Thyroid gland (tissue), 4 donors: Measurements from ENCODE around the gene ROBO2. TPM values are rescaled to one million over a fixed set of nuclear protein-coding genes. Genes with fewer than 3 reads are reported as not detected.

ENCODE experiments used
- DNase-seq, 2 donors: peaks; one replicate each; pipeline ENCODE4 v3.0.0-alpha.2; 2019
- H3K27ac ChIP-seq, 3 donors: fragments of 200-600 bp; sonication (generic); 1 replicate in 2 of 3; 2 replicates in 1 of 3; pipeline ENCODE4 v1.5.1; 2016 to 2019; ENCODE audit warnings: mild to moderate bottlenecking in 1 of 3, moderate library complexity in 1 of 3
- H3K27me3 ChIP-seq: fragments of 200-600 bp; sonication (generic); one replicate; pipeline ENCODE4 v1.5.1; 2019
- H3K36me3 ChIP-seq, 2 donors: fragments of 200-600 bp; sonication (generic); one replicate each; pipeline ENCODE4 v1.5.1; 2016 to 2019
- H3K4me1 ChIP-seq, 2 donors: fragments of 200-600 bp; sonication (generic); one replicate each; pipeline ENCODE4 v1.5.1; 2017 to 2019
- H3K4me3 ChIP-seq, 3 donors: fragments of 200-600 bp; sonication (generic); replicated peaks in 1 of 3; 1 replicate in 2 of 3; 2 replicates in 1 of 3; pipeline ENCODE4 v1.5.1; 2016; ENCODE audit warnings: mild to moderate bottlenecking in 1 of 3
- H3K9me3 ChIP-seq: fragments of 200-600 bp; sonication (generic); one replicate; pipeline ENCODE4 v1.5.1; 2017
- CTCF ChIP-seq, 6 experiments: fragments of 200-600 bp in 3 of 6; fragments of 450-650 bp in 3 of 6; sonication (generic) in 3 of 6; IDR thresholded peaks; one replicate each; pipeline ENCODE4 v1.5.1; 2016 to 2019; ENCODE audit warnings: antibody characterized with exemption in 6 of 6, mild to moderate bottlenecking in 2 of 6, inconsistent platforms in 1 of 6, moderate library complexity in 1 of 6
- POLR2A ChIP-seq, 2 donors: fragments of 450-650 bp; IDR thresholded peaks; one replicate each; pipeline ENCODE4 v1.6.1; 2017; ENCODE audit warnings: antibody characterized with exemption in 2 of 2, mild to moderate bottlenecking in 2 of 2, moderate library complexity in 1 of 2
- WGBS, 2 donors: methylation state at CpG; one replicate each; pipeline ENCODE4 v1.1.5; 2017; 5-methylcytosine and 5-hydroxymethylcytosine counted together
- intact Hi-C: fragments of 100-400 bp; cut with DNase I; formaldehyde crosslinking; loops from one replicate; pipeline ENCODE4 v1.15.1; 2023
- total RNA-seq, 4 donors: library from RNA; depleted of rRNA; stranded (reverse); fragments of >200 nt; gene quantifications; one replicate each; pipeline ENCODE4 v1.2.3, GENCODE V29; 2016

Gene ROBO2
- total RNA-seq, 4 donors from 2014 or later = 0.56 to 1.5 TPM; not detected in 2

- H3K9me3 ChIP-seq = no peaks in the 10 kb centered on the region
- WGBS, 2 donors = 77 to 84% methylated on average over 5 of the region's 5 CpGs
- H3K27me3 ChIP-seq = no peaks in the 10 kb centered on the region
- DNase-seq = no peak
- no peaks in the 10 kb centered on the region for H3K36me3 ChIP-seq
- H3K4me3 ChIP-seq = no peak overlapping the region
- intact Hi-C loops = no loop called here
- TF ChIP-seq CTCF (IDR thresholded peaks at IDR 0.05) (no peak), POLR2A (IDR thresholded peaks at IDR 0.05) (no peak)
- no peak overlapping the region for H3K27ac ChIP-seq
- no peaks in the 10 kb centered on the region for H3K4me1 ChIP-seq
Measured at GRCh38 chr3:77001062-77001701, 38.7 kb upstream of the ROBO2 start.

- no peaks in the 10 kb centered on the region for H3K27me3 ChIP-seq
- TF ChIP-seq CTCF (IDR thresholded peaks at IDR 0.05) (no peak), POLR2A (IDR thresholded peaks at IDR 0.05) (no peak)
- H3K4me1 ChIP-seq = no peaks in the 10 kb centered on the region
- no peak overlapping the region for H3K4me3 ChIP-seq
- whole genome bisulfite sequencing, 2 donors = 29 to 31% methylated on average over 7 of the region's 7 CpGs
- no peaks in the 10 kb centered on the region for H3K36me3 ChIP-seq
- DNase-seq = no peak
- intact Hi-C loops = no loop called here
- H3K9me3 ChIP-seq = no peaks in the 10 kb centered on the region
- H3K27ac ChIP-seq = no peak overlapping the region
Measured at GRCh38 chr3:77014226-77014625, 25.7 kb upstream of the ROBO2 start.

GRCh38 chr3:77025471-77025870, 14.4 kb upstream of the ROBO2 start:
- H3K4me1 ChIP-seq = no peaks in the 10 kb centered on the region
- H3K27ac ChIP-seq = no peak overlapping the region
- intact Hi-C loops = no loop called here
- no peaks in the 10 kb centered on the region for H3K9me3 ChIP-seq
- no peak for DNase-seq
- no peak for TF ChIP-seq POLR2A (IDR thresholded peaks at IDR 0.05)
- TF ChIP-seq CTCF (IDR thresholded peaks at IDR 0.05) = no peak
- WGBS, 2 donors = 46 to 58% methylated on average over 1 of the region's 1 CpG
- no peaks in the 10 kb centered on the region for H3K27me3 ChIP-seq
- no peak overlapping the region for H3K4me3 ChIP-seq
- no peaks in the 10 kb centered on the region for H3K36me3 ChIP-seq

GRCh38 chr3:77026904-77027634, 12.8 kb upstream of the ROBO2 start:
- DNase-seq = no peak
- H3K4me1 ChIP-seq = no peaks in the 10 kb centered on the region
- TF ChIP-seq CTCF (IDR thresholded peaks at IDR 0.05) (no peak), POLR2A (IDR thresholded peaks at IDR 0.05) (no peak)
- H3K27me3 ChIP-seq = no peaks in the 10 kb centered on the region
- no peaks in the 10 kb centered on the region for H3K9me3 ChIP-seq
- no peaks in the 10 kb centered on the region for H3K36me3 ChIP-seq
- 71 to 84% methylated on average over 5 of the region's 5 CpGs for WGBS, 2 donors
- intact Hi-C loops = no loop called here
- H3K4me3 ChIP-seq = no peak overlapping the region
- no peak overlapping the region for H3K27ac ChIP-seq

GRCh38 chr3:77028005-77028404, 11.9 kb upstream of the ROBO2 start:
- TF ChIP-seq POLR2A (IDR thresholded peaks at IDR 0.05) = no peak
- TF ChIP-seq CTCF (IDR thresholded peaks at IDR 0.05) = no peak
- no peak overlapping the region for H3K27ac ChIP-seq
- H3K9me3 ChIP-seq = no peaks in the 10 kb centered on the region
- intact Hi-C loops = no loop called here
- 44 to 50% methylated on average over 2 of the region's 2 CpGs for WGBS, 2 donors
- no peaks in the 10 kb centered on the region for H3K4me1 ChIP-seq
- DNase-seq = no peak
- H3K4me3 ChIP-seq = no peak overlapping the region
- no peaks in the 10 kb centered on the region for H3K27me3 ChIP-seq
- H3K36me3 ChIP-seq = no peaks in the 10 kb centered on the region
